ENCODE results near the gene SNX5.

SNX5 gene

DNA sequence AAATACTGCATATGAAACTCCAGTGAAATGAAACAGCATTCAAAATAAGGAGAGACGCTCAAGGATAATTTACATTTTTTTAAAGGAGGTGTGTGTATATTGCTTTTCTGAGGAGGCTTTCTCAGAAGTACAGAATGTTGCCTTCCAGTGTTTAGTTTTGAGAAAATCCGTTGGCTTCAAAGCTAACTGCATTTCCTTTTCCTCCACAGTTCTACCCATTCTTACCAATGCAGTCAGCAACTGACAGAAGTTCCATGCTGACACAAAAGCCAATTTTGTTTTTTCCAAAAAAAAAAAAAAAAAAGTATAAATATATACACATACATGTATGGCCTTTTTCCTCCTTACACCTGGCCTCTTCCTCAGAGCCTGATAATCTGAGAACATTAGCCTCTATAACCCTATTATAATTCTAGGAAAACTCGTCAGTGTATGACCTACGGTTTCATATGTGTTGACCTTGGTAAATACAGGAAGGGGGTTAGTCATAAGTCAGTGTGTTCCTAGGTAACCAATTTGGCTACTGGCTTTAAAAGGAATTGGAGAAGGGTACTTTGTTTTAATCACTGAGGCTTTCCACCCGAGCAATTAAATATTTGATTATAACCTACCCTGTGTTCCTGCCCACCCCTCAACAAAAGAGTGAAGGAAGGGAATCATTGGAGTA, 24.4 kb upstream of the SNX5 start:
- Histone ChIP-seq H3K36me3 (ENCODE audit: low read length) (peaks cover 12% of the 10 kb centered on the region), H3K4me3 (ENCODE audit: insufficient read depth, low read length, poor library complexity, severe bottlenecking) (no peak overlapping the region), H3K27me3 (ENCODE audit: low read length) (no peaks in the 10 kb centered on the region), H4K20me1 (ENCODE audit: low read depth, low read length) (no peaks in the 10 kb centered on the region), H2AFZ (ENCODE audit: low read depth, low read length, severe bottlenecking) (no peak overlapping the region), H3K9ac (ENCODE audit: low read length) (no peak overlapping the region), H3K4me2 (ENCODE audit: low read depth, low read length, poor library complexity, severe bottlenecking) (no peak overlapping the region), H3K9me3 (ENCODE audit: insufficient read depth, low read length) (no peaks in the 10 kb centered on the region), H3K79me2 (ENCODE audit: insufficient read depth, low read length) (peaks cover 4% of the 10 kb centered on the region; the same call in 1 of the 2 replicates), H3F3A (ENCODE audit: insufficient read depth) (peaks cover 10% of the 10 kb centered on the region; the same call in 1 of the 2 replicates), H3K27ac (ENCODE audit: low read depth, low read length) (no peak overlapping the region), H3K9me2 (replicated peaks; ENCODE audit: insufficient read depth, low read length) (no peaks in the 10 kb centered on the region)
- no peak for TF ChIP-seq EZH2phosphoT487 (conservative IDR thresholded peaks at IDR 0.05; ENCODE audit: low read length)
- TF ChIP-seq, protein P1, sequence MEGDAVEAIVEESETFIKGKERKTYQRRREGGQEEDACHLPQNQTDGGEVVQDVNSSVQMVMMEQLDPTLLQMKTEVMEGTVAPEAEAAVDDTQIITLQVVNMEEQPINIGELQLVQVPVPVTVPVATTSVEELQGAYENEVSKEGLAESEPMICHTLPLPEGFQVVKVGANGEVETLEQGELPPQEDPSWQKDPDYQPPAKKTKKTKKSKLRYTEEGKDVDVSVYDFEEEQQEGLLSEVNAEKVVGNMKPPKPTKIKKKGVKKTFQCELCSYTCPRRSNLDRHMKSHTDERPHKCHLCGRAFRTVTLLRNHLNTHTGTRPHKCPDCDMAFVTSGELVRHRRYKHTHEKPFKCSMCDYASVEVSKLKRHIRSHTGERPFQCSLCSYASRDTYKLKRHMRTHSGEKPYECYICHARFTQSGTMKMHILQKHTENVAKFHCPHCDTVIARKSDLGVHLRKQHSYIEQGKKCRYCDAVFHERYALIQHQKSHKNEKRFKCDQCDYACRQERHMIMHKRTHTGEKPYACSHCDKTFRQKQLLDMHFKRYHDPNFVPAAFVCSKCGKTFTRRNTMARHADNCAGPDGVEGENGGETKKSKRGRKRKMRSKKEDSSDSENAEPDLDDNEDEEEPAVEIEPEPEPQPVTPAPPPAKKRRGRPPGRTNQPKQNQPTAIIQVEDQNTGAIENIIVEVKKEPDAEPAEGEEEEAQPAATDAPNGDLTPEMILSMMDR (IDR thresholded peaks at IDR 0.05; ENCODE audit: insufficient read depth, low read length, poor library complexity, severe bottlenecking) = no peak

DNA sequence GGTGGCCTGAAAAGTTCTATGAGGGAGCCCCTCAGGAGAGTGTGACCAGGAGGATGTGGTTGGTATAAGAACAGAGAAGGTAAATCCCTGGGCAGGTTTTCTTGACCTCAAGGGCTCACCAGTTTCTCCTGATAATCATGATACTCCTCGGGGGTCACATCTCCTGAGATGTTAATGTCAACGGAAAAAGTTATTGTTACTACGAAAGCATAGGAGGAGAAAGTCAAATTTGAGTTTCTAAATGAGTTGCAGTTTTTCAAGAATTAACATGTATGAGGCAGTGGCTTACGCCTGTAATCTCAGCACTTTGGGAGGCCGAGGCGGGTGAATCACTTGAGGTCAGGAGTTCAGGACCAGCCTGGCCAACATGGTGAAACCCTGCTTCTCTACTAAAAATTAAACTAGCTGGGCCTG, 23.6 kb upstream of the SNX5 start:
- Histone ChIP-seq H3K4me3 (ENCODE audit: insufficient read depth, low read length, poor library complexity, severe bottlenecking) (no peak overlapping the region), H3K9me2 (replicated peaks; ENCODE audit: insufficient read depth, low read length) (no peaks in the 10 kb centered on the region), H3K27ac (ENCODE audit: low read depth, low read length) (no peak overlapping the region), H3K9ac (ENCODE audit: low read length) (no peak overlapping the region), H3K79me2 (ENCODE audit: insufficient read depth, low read length) (peaks cover 9% of the 10 kb centered on the region), H3K4me2 (ENCODE audit: low read depth, low read length, poor library complexity, severe bottlenecking) (no peak overlapping the region), H3K27me3 (ENCODE audit: low read length) (no peaks in the 10 kb centered on the region), H3K9me3 (ENCODE audit: insufficient read depth, low read length) (no peaks in the 10 kb centered on the region), H4K20me1 (ENCODE audit: low read depth, low read length) (no peaks in the 10 kb centered on the region), H2AFZ (ENCODE audit: low read depth, low read length, severe bottlenecking) (no peak overlapping the region), H3F3A (ENCODE audit: insufficient read depth) (peaks cover 10% of the 10 kb centered on the region; the same call in 1 of the 2 replicates), H3K36me3 (ENCODE audit: low read length) (peaks cover 12% of the 10 kb centered on the region)
- no peak for TF ChIP-seq EZH2phosphoT487 (conservative IDR thresholded peaks at IDR 0.05; ENCODE audit: low read length)
- TF ChIP-seq, protein P1 (IDR thresholded peaks at IDR 0.05; ENCODE audit: insufficient read depth, low read length, poor library complexity, severe bottlenecking) = no peak

DNA sequence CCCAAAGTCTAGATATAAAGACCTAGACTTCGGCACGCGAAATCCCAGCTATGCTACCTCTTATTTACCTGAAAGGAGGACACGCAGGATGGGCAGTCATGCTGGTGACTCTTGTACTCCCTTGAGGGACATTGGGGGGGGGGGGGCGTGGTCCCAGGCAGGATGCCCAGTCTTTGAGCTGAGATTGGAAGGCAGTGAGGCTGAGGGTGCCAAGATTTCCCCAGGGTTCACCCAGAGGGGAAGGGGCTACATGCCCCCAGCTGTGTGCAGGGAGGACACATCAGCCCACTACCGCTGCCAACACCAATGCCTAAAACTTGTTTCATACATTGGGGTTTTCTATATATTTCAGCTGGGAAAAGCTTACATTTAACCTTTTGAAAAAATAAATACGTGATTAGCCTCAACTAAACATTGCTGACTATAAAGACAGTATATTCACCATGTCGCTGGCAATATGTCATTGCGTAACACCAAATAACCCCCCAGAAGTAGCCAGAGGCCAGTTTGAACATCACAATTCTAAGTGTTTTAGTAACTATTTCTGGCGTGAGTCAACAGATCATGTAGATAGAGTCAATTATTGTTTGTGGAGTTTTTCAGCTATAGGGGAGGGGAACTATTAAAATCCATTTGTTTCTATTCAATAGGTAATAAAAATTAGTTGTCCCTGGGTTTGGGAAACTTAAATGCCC, 21.8 kb upstream of the SNX5 start:
- H4K20me1 ChIP-seq (ENCODE audit: low read depth, low read length) = 0 out of 2 replicates have a peak, but pooled peaks cover 3% of the 10 kb centered on the region
- no peak for TF ChIP-seq EZH2phosphoT487 (conservative IDR thresholded peaks at IDR 0.05; ENCODE audit: low read length)
- TF ChIP-seq, protein P1 (IDR thresholded peaks at IDR 0.05; ENCODE audit: insufficient read depth, low read length, poor library complexity, severe bottlenecking) = no peak
- no peaks in the 10 kb centered on the region for H3K9me3 ChIP-seq (ENCODE audit: insufficient read depth, low read length)
- peaks cover 10% of the 10 kb centered on the region; the same call in 1 of the 2 replicates for H3F3A ChIP-seq (ENCODE audit: insufficient read depth)
- H2AFZ ChIP-seq (ENCODE audit: low read depth, low read length, severe bottlenecking) = no peak overlapping the region
- peaks cover 22% of the 10 kb centered on the region for H3K79me2 ChIP-seq (ENCODE audit: insufficient read depth, low read length)
- H3K27ac ChIP-seq (ENCODE audit: low read depth, low read length) = no peak overlapping the region
- no peak overlapping the region for H3K4me2 ChIP-seq (ENCODE audit: low read depth, low read length, poor library complexity, severe bottlenecking)
- H3K4me3 ChIP-seq (ENCODE audit: insufficient read depth, low read length, poor library complexity, severe bottlenecking) = no peak overlapping the region
- H3K36me3 ChIP-seq (ENCODE audit: low read length) = peaks cover 12% of the 10 kb centered on the region
- no peaks in the 10 kb centered on the region for H3K27me3 ChIP-seq (ENCODE audit: low read length)
- H3K9me2 ChIP-seq (replicated peaks; ENCODE audit: insufficient read depth, low read length) = no peaks in the 10 kb centered on the region
- no peak overlapping the region for H3K9ac ChIP-seq (ENCODE audit: low read length)

Data from SU-DHL-6 (cell line).